GM13977 (cell line): ENCODE results near the gene WDR83.

Source experiments
- DNase-seq: peaks from one replicate; pipeline ENCODE4 v3.0.0; 2012; ENCODE audit warnings: low spot score
- CTCF ChIP-seq: IDR thresholded peaks from 2 replicates; pipeline ENCODE4 v1.5.1; 2012; ENCODE audit warnings: mild to moderate bottlenecking, control low read depth; ENCODE audit not compliant: insufficient read depth; ENCODE audit errors: extremely low read depth, missing control alignments
- in situ Hi-C: fragments of 300-500 bp; cut with MboI; formaldehyde crosslinking; loops from one replicate; pipeline ENCODE4 v1.12.0; 2022; ENCODE audit warnings: low sequenced_read_pairs, low pct_unique_long_range_greater_than_20kb, mixed read lengths, inconsistent platforms; ENCODE audit not compliant: unreplicated experiment

The WDR83 gene

GRCh38 chr19:12685831-12686230 is 19.2 kb downstream of the WDR83 start:
- TF ChIP-seq CTCF, result no peak
- in situ Hi-C loops, result no loop called here
- no peak for DNase-seq

GRCh38 chr19:12687496-12688196 is 21.0 kb downstream of the WDR83 start, which contains the start of gene GNG14:
TSS of gene GNG14 (plus strand) at chr19:12687998. CDS start at chr19:12688049, 51 bp downstream.
- in situ Hi-C loops, result no loop called here
- TF ChIP-seq CTCF, result no peak
- no peak for DNase-seq

GRCh38 chr19:12689012-12689411 is 22.4 kb downstream of the WDR83 start:
- no peak for DNase-seq
- no peak for TF ChIP-seq CTCF
- in situ Hi-C loops, result no loop called here

- TF ChIP-seq CTCF, result no peak
- DNase-seq, result no peak
- in situ Hi-C loops, result no loop called here
These were observed 23.1 kb downstream of the WDR83 start for GRCh38 chr19:12689581-12690216.

- no peak for TF ChIP-seq CTCF
- in situ Hi-C loops, result no loop called here
These were observed 26.4 kb downstream of the WDR83 start for GRCh38 chr19:12692960-12693359.

GRCh38 chr19:12694641-12695040 is 28.0 kb downstream of the WDR83 start:
- in situ Hi-C loops, result no loop called here
- no peak for TF ChIP-seq CTCF

More at GRCh38 chr19:12692960-12693359, 26.4 kb downstream of the WDR83 start:
- no peak for DNase-seq

More at GRCh38 chr19:12694641-12695040, 28.0 kb downstream of the WDR83 start:
- no peak for DNase-seq
